IMR-90 (cell line): ENCODE measurements around the gene NOS1. TPM values are rescaled to one million over a fixed set of nuclear protein-coding genes. Genes with fewer than 3 reads are reported as not detected.

Experiments
- ATAC-seq: fragments of 200-7000 bp; cut with Tn5 transposase; 2 replicates; pipeline ENCODE4 v1.9.1; 2020; ENCODE audit warnings: low read depth, mild to moderate bottlenecking, moderate library complexity
- BruUV-seq: library from RNA; stranded (reverse); fragments of 400-500 nt; replicated peaks from 2 replicates; lab custom pipeline; 2021; lab: Mats Ljungman, UMichigan
- CTCF ChIA-PET: fragments of 300-600 bp; formaldehyde crosslinking; extraction: SDS; loops from one replicate; lab custom pipeline; 2021; ENCODE audit warnings: antibody characterized with exemption; lab: Yijun Ruan, JAX
- POLR2A ChIA-PET: fragments of 300-600 bp; sonication (Branson Sonifier 250); formaldehyde crosslinking; loops from one replicate; lab custom pipeline; 2022; ENCODE audit warnings: antibody characterized with exemption; ENCODE audit not compliant: unreplicated experiment; lab: Charles Lee
- DNase-seq: peaks from one replicate; pipeline ENCODE4 v3.0.0; 2013
- H2AFZ ChIP-seq: replicated peaks from 2 replicates; pipeline ENCODE3; 2013; ENCODE audit warnings: low read length, mild to moderate bottlenecking; ENCODE audit not compliant: poor library complexity
- H2AK5ac ChIP-seq: 2 replicates; pipeline ENCODE4 v1.6.1; 2013; ENCODE audit warnings: low read depth, low read length, inconsistent platforms
- H2AK9ac ChIP-seq: replicated peaks from 2 replicates; pipeline ENCODE3; 2013; ENCODE audit warnings: mild to moderate bottlenecking, low read depth, low read length, moderate library complexity; ENCODE audit not compliant: poor library complexity
- H2BK120ac ChIP-seq: 2 replicates; pipeline ENCODE4 v1.6.1; 2013; ENCODE audit warnings: low read depth, low read length, inconsistent platforms
- H2BK15ac ChIP-seq: 3 replicates; pipeline ENCODE4 v1.6.1; 2013; ENCODE audit warnings: low read depth, low read length, inconsistent platforms
- H2BK20ac ChIP-seq: 2 replicates; pipeline ENCODE4 v1.6.1; 2013; ENCODE audit warnings: low read depth, mild to moderate bottlenecking, inconsistent platforms, low read length, moderate library complexity
- H2BK5ac ChIP-seq: 2 replicates; pipeline ENCODE4 v1.6.1; 2013; ENCODE audit warnings: mild to moderate bottlenecking, low read depth, low read length, inconsistent platforms; ENCODE audit not compliant: poor library complexity, severe bottlenecking
- H3K14ac ChIP-seq: replicated peaks from 2 replicates; pipeline ENCODE4 v1.6.1; 2013; ENCODE audit warnings: low read depth, low read length, inconsistent platforms
- H3K18ac ChIP-seq: 2 replicates; pipeline ENCODE4 v1.6.1; 2013; ENCODE audit warnings: low read depth, low read length, control low read depth
- H3K23ac ChIP-seq: 2 replicates; pipeline ENCODE4 v1.6.1; 2013; ENCODE audit warnings: low read depth, low read length, inconsistent platforms
- H3K27ac ChIP-seq: 2 replicates; pipeline ENCODE4 v1.5.1; 2013; ENCODE audit warnings: mild to moderate bottlenecking, control low read depth, low read length; ENCODE audit not compliant: insufficient read depth
- H3K27me3 ChIP-seq: 2 replicates; pipeline ENCODE4 v1.6.1; 2013; ENCODE audit warnings: low read length; ENCODE audit not compliant: control insufficient read depth, insufficient read depth
- H3K36me3 ChIP-seq: 2 replicates; pipeline ENCODE4 v1.6.1; 2013; ENCODE audit warnings: low read length, mixed read lengths; ENCODE audit not compliant: control insufficient read depth, insufficient read depth
- H3K4ac ChIP-seq: 2 replicates; pipeline ENCODE4 v1.6.1; 2013; ENCODE audit warnings: low read depth, low read length, inconsistent platforms
- H3K4me1 ChIP-seq: 2 replicates; pipeline ENCODE4 v1.6.1; 2013; ENCODE audit warnings: low read length, mixed read lengths; ENCODE audit not compliant: control insufficient read depth, insufficient read depth
- H3K4me2 ChIP-seq: 2 replicates; pipeline ENCODE4 v1.6.1; 2013; ENCODE audit warnings: low read depth, mild to moderate bottlenecking, control low read depth, low read length, moderate library complexity
- H3K4me3 ChIP-seq: 2 replicates; pipeline ENCODE4 v1.5.1; 2013; ENCODE audit warnings: low read depth, mild to moderate bottlenecking, control low read depth, low read length, moderate library complexity; ENCODE audit not compliant: insufficient read depth
- H3K56ac ChIP-seq: 2 replicates; pipeline ENCODE4 v1.6.1; 2013; ENCODE audit warnings: low read length, inconsistent platforms; ENCODE audit not compliant: insufficient read depth; ENCODE audit errors: extremely low read depth
- H3K79me1 ChIP-seq, 2 experiments: 2 replicates each; pipeline ENCODE4 v1.6.1; 2013; ENCODE audit warnings: low read length in 2 of 2, inconsistent platforms in 1 of 2, low read depth in 1 of 2
- H3K9ac ChIP-seq: 2 replicates; pipeline ENCODE4 v1.6.1; 2013; ENCODE audit warnings: low read depth, low read length, control low read depth
- H3K9me1 ChIP-seq: 2 replicates; pipeline ENCODE4 v1.6.1; 2013; ENCODE audit warnings: low read length, inconsistent platforms; ENCODE audit not compliant: insufficient read depth
- H3K9me3 ChIP-seq: 2 replicates; pipeline ENCODE4 v1.6.1; 2013; ENCODE audit warnings: low read length; ENCODE audit not compliant: control insufficient read depth, insufficient read depth
- H4K20me1 ChIP-seq: 2 replicates; pipeline ENCODE4 v1.6.1; 2013; ENCODE audit warnings: low read length, inconsistent platforms; ENCODE audit not compliant: insufficient read depth
- H4K5ac ChIP-seq: 2 replicates; pipeline ENCODE4 v1.6.1; 2013; ENCODE audit warnings: mild to moderate bottlenecking, low read depth, low read length, control low read depth
- H4K8ac ChIP-seq, 2 experiments: 2 replicates each; pipeline ENCODE4 v1.6.1; 2013; ENCODE audit warnings: low read depth in 2 of 2, low read length in 2 of 2, control low read depth in 1 of 2, inconsistent platforms in 1 of 2
- H4K91ac ChIP-seq: 2 replicates; pipeline ENCODE4 v1.6.1; 2013; ENCODE audit warnings: low read depth, low read length, inconsistent platforms; ENCODE audit not compliant: insufficient read depth
- CHD1 ChIP-seq: IDR thresholded peaks from 2 replicates; pipeline ENCODE4 v1.6.1; 2012; ENCODE audit warnings: low read depth, low read length, improper control_type of control experiment
- FOS ChIP-seq: fragments of 150-350 bp; IDR thresholded peaks from 2 replicates; pipeline ENCODE4 v1.6.1; 2016; ENCODE audit warnings: low read depth, low read length
- MAZ ChIP-seq: IDR thresholded peaks from 2 replicates; pipeline ENCODE4 v1.6.1; 2012; ENCODE audit warnings: low read depth, mild to moderate bottlenecking, low read length, improper control_type of control experiment, moderate library complexity, borderline replicate concordance
- POLR2A ChIP-seq: IDR thresholded peaks from 2 replicates; pipeline ENCODE4 v1.6.1; 2012; ENCODE audit warnings: mild to moderate bottlenecking, low read depth, low read length
- RCOR1 ChIP-seq: IDR thresholded peaks from 2 replicates; pipeline ENCODE4 v1.6.1; 2012; ENCODE audit warnings: mild to moderate bottlenecking, low read length, improper control_type of control experiment; ENCODE audit not compliant: insufficient replicate concordance
- RFX5 ChIP-seq: IDR thresholded peaks from 2 replicates; pipeline ENCODE4 v1.8.0; 2012; ENCODE audit warnings: low read depth, mild to moderate bottlenecking, low read length, moderate library complexity
- SMC3 ChIP-seq: fragments of 150-350 bp; IDR thresholded peaks from 2 replicates; pipeline ENCODE4 v1.6.1; 2016; ENCODE audit warnings: low read depth, mild to moderate bottlenecking, antibody characterized with exemption, low read length, moderate library complexity
- WGBS, 2 experiments: methylation state at CpG; one replicate each; pipeline versions ENCODE4 v1.1.5 to v1.1.7; 2013; ENCODE audit warnings: missing lambda C conversion rate in 2 of 2; ENCODE audit not compliant: insufficient read length in 1 of 2; ENCODE audit errors: extremely low coverage in 2 of 2; 5-methylcytosine and 5-hydroxymethylcytosine counted together
- dilution Hi-C: fragments of 300-500 bp; cut with HindIII; formaldehyde crosslinking; loops from one replicate; pipeline ENCODE4 v1.14.3; 2018; ENCODE audit warnings: low sequenced_read_pairs; ENCODE audit not compliant: unreplicated experiment
- in situ Hi-C: fragments of 300-500 bp; cut with MboI; formaldehyde crosslinking; loops from 3 replicates; pipeline ENCODE4 v1.14.3; 2019; ENCODE audit warnings: low sequenced_read_pairs, inconsistent platforms, mixed read lengths
- intact Hi-C: fragments of 100-400 bp; cut with micrococcal nuclease; formaldehyde crosslinking; loops from 2 replicates; pipeline ENCODE4 v1.10.0; 2022
- polyA plus RNA-seq, 3 experiments: library from polyadenylated mRNA; depleted of rRNA; stranded (reverse); fragments of >200 nt; gene quantifications; 2 replicates each; pipeline ENCODE4 v1.2.3, GENCODE V29; 2012; ENCODE audit warnings: low replicate concordance in 1 of 3
- total RNA-seq: library from RNA; depleted of rRNA; stranded (reverse); fragments of >200 nt; gene quantifications from 2 replicates; pipeline ENCODE4 v1.2.3, GENCODE V29; 2012
- TF ChIP-seq, protein P1 (sequence below): fragments of 150-350 bp; IDR thresholded peaks from 2 replicates; pipeline ENCODE4 v1.6.1; 2016; ENCODE audit warnings: low read depth, mild to moderate bottlenecking, low read length, moderate library complexity, borderline replicate concordance

NOS1 gene
- total and polyA plus RNA-seq, 2 of the 4 experiments (the other 2 are of a cell fraction): 0.09 TPM; not detected in 1

- Histone ChIP-seq H3K4me2 (no peak overlapping the region), H3K18ac (no peak overlapping the region), H3K9me1 (no peaks in the 10 kb centered on the region), H3K23ac (no peak overlapping the region), H2BK20ac (no peak overlapping the region), H3K4ac (no peak overlapping the region), H3K36me3 (no peaks in the 10 kb centered on the region), H3K14ac (no peak overlapping the region), H2AFZ (no peak overlapping the region), H3K9ac (no peak overlapping the region), H3K4me3 (no peak overlapping the region), H4K8ac (no peak overlapping the region), H3K27ac (no peak overlapping the region), H4K91ac (no peak overlapping the region), H4K20me1 (no peaks in the 10 kb centered on the region), H3K27me3 (no peaks in the 10 kb centered on the region), H2BK15ac (no peak overlapping the region), H3K4me1 (no peaks in the 10 kb centered on the region), H2BK120ac (no peak overlapping the region), H3K56ac (no peak overlapping the region), H3K9me3 (peaks cover 22% of the 10 kb centered on the region), H2AK5ac (no peak overlapping the region), H4K5ac (no peak overlapping the region), H3K79me1 (no peaks in the 10 kb centered on the region), H2BK5ac (no peak overlapping the region), H2AK9ac (no peak overlapping the region)
- CTCF ChIA-PET: no interaction called here
- 5% methylated on average over 2 of the region's 2 CpGs; no CpG with 5 or more reads in 1 of the 2 experiments for WGBS, 2 experiments
- dilution Hi-C loops (no loop called here), in situ Hi-C loops (no loop called here), intact Hi-C loops (no loop called here)
- ATAC-seq (no peak), DNase-seq (no peak)
- no peak for TF ChIP-seq RFX5
- TF ChIP-seq RCOR1: no peak
- no peak for TF ChIP-seq MAZ
- no peak for TF ChIP-seq FOS
- TF ChIP-seq, protein P1, sequence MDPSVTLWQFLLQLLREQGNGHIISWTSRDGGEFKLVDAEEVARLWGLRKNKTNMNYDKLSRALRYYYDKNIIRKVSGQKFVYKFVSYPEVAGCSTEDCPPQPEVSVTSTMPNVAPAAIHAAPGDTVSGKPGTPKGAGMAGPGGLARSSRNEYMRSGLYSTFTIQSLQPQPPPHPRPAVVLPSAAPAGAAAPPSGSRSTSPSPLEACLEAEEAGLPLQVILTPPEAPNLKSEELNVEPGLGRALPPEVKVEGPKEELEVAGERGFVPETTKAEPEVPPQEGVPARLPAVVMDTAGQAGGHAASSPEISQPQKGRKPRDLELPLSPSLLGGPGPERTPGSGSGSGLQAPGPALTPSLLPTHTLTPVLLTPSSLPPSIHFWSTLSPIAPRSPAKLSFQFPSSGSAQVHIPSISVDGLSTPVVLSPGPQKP: no peak
- no peak for TF ChIP-seq POLR2A
- no peak for TF ChIP-seq CHD1
- TF ChIP-seq SMC3: no peak
- BruUV-seq: no TSS peak
- POLR2A ChIA-PET: no interaction called here
Measured at GRCh38 chr12:117342682-117343081, 18.7 kb downstream of the NOS1 start.
